Measurements from ENCODE around the gene TTBK1.

Gene TTBK1

GRCh38 chr6:43256670-43257366 lies 13.5 kb downstream of the TTBK1 start:
- DNase-seq, result no peak

GRCh38 chr6:43257367-43258145 lies 14.3 kb downstream of the TTBK1 start:
- no peak for DNase-seq

- no peak for DNase-seq
These were observed 14.9 kb downstream of the TTBK1 start for GRCh38 chr6:43258180-43258579.

GRCh38 chr6:43258807-43259686 lies 15.8 kb downstream of the TTBK1 start:
- DNase-seq, result no peak

GRCh38 chr6:43260791-43261190 lies 17.5 kb downstream of the TTBK1 start:
- DNase-seq, result no peak

- DNase-seq, result no peak
These were observed 17.9 kb downstream of the TTBK1 start for GRCh38 chr6:43261198-43261597.

- no peak for DNase-seq
These were observed 18.9 kb downstream of the TTBK1 start for GRCh38 chr6:43262000-43262779.

- no peak for DNase-seq
These were observed 19.6 kb downstream of the TTBK1 start for GRCh38 chr6:43262780-43263313.

- DNase-seq, result peak; percentile 62
These were observed 20.3 kb downstream of the TTBK1 start for GRCh38 chr6:43263314-43264178.

GRCh38 chr6:43264599-43265145 lies 21.4 kb downstream of the TTBK1 start:
- DNase-seq, result no peak

- no peak for DNase-seq
These were observed 22.3 kb downstream of the TTBK1 start for GRCh38 chr6:43265564-43265963.

- DNase-seq, result peak; percentile 79
These were observed 24.5 kb downstream of the TTBK1 start for GRCh38 chr6:43267619-43268354.

GRCh38 chr6:43268355-43268700 lies 25.0 kb downstream of the TTBK1 start:
- DNase-seq, result no peak

- DNase-seq, result no peak
These were observed 25.5 kb downstream of the TTBK1 start for GRCh38 chr6:43268782-43269272.

GRCh38 chr6:43269273-43270007 lies 26.2 kb downstream of the TTBK1 start:
- DNase-seq, result no peak

GRCh38 chr6:43271103-43271815 lies 28.0 kb downstream of the TTBK1 start:
- DNase-seq, result no peak

- no peak for DNase-seq
These were observed 28.7 kb downstream of the TTBK1 start for GRCh38 chr6:43271944-43272343.

- no peak for DNase-seq
These were observed 30.4 kb downstream of the TTBK1 start for GRCh38 chr6:43273707-43274106.
